ENCODE data around the gene BRIP1.
A peak's percentile ranks its signal among the peaks of the same experiment; 100 is the strongest.
"Not testable (repeated sequence)": the region's sequence is repeated elsewhere in the genome, so short reads cannot be mapped to it uniquely, and the experiment has no call there.

Gene BRIP1

GRCh38 chr17:61862975-61863800 lies at the start of gene BRIP1:
Gene BRIP1, minus strand, starts transcription at chr17:61863528. Its CDS starts 1,989 bp downstream, at chr17:61861539.
- peak; percentile 93 for DNase-seq

- DNase-seq = no peak
Observed at GRCh38 chr17:61908292-61909037, 45.1 kb upstream of the BRIP1 start.

- no peak for DNase-seq
Observed at GRCh38 chr17:61907361-61907760, 44.0 kb upstream of the BRIP1 start.

- DNase-seq = no peak
Observed at GRCh38 chr17:61904094-61904710, 40.9 kb upstream of the BRIP1 start.

- no peak for DNase-seq
Observed at GRCh38 chr17:61903251-61903650, 39.9 kb upstream of the BRIP1 start.

GRCh38 chr17:61897548-61898180 lies 34.3 kb upstream of the BRIP1 start:
- no peak for DNase-seq

GRCh38 chr17:61895391-61895790 lies 32.1 kb upstream of the BRIP1 start:
- DNase-seq = no peak

- not testable (repeated sequence) for DNase-seq
Observed at GRCh38 chr17:61894310-61894709, 31.0 kb upstream of the BRIP1 start.

GRCh38 chr17:61887733-61888132 lies 24.4 kb upstream of the BRIP1 start:
- not testable (repeated sequence) for DNase-seq

- peak; percentile 9 for DNase-seq
Observed at GRCh38 chr17:61885865-61886264, 22.5 kb upstream of the BRIP1 start.

GRCh38 chr17:61884864-61885263 lies 21.5 kb upstream of the BRIP1 start:
- DNase-seq = no peak

- no peak for DNase-seq
Observed at GRCh38 chr17:61880589-61881102, 17.3 kb upstream of the BRIP1 start.

GRCh38 chr17:61878984-61879612 lies 15.8 kb upstream of the BRIP1 start:
- DNase-seq = peak; percentile 15

GRCh38 chr17:61878520-61878919 lies 15.2 kb upstream of the BRIP1 start:
- no peak for DNase-seq

GRCh38 chr17:61877837-61878236 lies 14.5 kb upstream of the BRIP1 start:
- DNase-seq = no peak

GRCh38 chr17:61875804-61876203 lies 12.5 kb upstream of the BRIP1 start:
- no peak for DNase-seq

- no peak for DNase-seq
Observed at GRCh38 chr17:61875285-61875684, 12.0 kb upstream of the BRIP1 start.

GRCh38 chr17:61874075-61874474 lies 10.7 kb upstream of the BRIP1 start:
- no peak for DNase-seq

- no peak for DNase-seq
Observed at GRCh38 chr17:61872099-61872498, 8.8 kb upstream of the BRIP1 start.

GRCh38 chr17:61869138-61869537 lies 5.8 kb upstream of the BRIP1 start:
- no peak for DNase-seq

- no peak for DNase-seq
Observed at GRCh38 chr17:61868074-61868473, 4.7 kb upstream of the BRIP1 start.

GRCh38 chr17:61867033-61867432 lies 3.7 kb upstream of the BRIP1 start:
- no peak for DNase-seq

GRCh38 chr17:61863801-61864126 lies 436 bp upstream of the BRIP1 start:
- no peak for DNase-seq

Data from NCI-H226 (cell line).